GM18507 (cell line): ENCODE data around the gene NEURL2.
"Not testable (repeated sequence)": the region's sequence is repeated elsewhere in the genome, so short reads cannot be mapped to it uniquely, and the experiment has no call there.

ENCODE experiments used
- DNase-seq: peaks from one replicate; pipeline ENCODE4 v3.0.0; 2011; ENCODE audit warnings: low read depth; ENCODE audit not compliant: insufficient read length; ENCODE audit errors: extremely low spot score
- FAIRE-seq: peaks from 2 replicates; lab custom pipeline; 2011; peaks lifted over from hg19 to GRCh38; lab: Jason Lieb, UNC

The NEURL2 gene

DNA sequence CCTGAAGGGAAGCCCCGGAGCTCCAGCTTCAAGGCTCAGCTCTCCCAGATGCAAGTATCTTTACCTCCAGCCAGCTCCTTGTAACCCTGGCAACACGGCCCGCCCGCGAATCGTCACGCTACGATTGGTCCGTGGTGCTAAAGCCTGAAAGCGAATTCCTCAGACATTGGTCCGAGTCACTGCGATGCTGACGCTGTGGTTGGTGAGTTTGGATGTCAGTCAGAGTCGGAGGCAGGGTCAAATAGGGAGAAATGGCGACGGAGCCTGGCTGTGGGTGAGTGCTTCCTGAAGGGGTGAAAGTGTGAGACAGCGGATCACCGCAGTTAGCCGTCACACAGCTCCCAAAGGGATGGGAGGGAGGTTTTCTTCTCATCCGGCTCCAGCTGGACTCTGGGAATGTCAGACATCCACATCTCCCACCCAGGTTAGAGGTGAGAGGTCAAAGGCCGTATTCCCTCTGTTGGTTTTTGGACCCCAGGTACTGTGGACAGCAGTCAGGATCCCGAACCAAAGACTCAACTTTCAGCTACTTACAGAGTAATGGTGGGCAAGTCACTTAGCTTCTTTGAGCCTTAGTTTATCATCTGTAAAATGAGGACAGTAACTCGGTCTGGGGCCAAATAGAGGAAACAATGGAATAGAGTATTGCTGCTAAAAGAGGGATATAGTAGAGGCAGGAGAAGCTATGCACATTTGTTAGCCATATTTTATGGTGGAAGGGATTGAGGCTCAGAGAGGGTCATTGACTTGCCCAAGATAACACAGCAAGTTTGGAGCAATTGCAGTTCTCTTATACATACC, 9.8 kb downstream of the NEURL2 start, which contains the start of gene ZSWIM1:
ZSWIM1 (plus strand) TSS at position 240 of the 801 bp plus-strand sequence. CDS start 1,366 bp downstream, outside the sequence.
- FAIRE-seq = peak; percentile 98
- peak; percentile 93 for DNase-seq

DNA sequence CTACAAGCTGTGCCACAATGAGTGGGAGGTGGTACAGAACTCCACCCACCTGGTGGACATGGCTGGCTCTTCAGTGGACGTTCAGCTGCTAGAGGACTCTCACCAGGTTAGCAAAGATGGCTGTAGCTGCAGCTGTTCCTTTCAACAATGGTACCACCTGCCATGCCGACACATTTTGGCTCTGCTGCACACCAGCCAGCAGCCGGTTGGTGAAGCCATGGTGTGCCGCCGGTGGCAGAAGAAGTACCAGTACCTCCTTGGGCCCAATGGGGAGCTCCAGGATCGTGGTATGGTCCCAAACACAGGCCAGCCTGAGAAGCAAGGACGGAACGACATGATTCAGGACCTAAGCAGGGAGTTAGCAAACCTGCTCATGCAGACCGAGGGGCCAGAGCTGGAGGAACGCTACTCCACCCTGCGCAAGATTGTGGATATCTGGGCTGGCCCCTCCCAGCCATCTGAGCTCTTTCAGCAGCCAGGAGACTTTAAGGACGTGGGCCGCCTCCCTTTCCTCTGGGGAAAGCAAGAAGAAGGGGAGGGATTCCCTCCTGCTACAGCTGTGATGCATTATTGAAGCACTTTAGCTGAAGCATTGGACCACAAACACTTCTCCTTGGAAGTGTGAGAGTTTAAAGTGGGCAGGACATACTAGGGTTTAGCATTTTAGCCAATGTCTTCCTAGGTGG, 12.8 kb downstream of the NEURL2 start:
- DNase-seq (no peak), FAIRE-seq (no peak)

GRCh38 chr20:45874576-45874975, 16.4 kb downstream of the NEURL2 start:
- no peak for FAIRE-seq
- no peak for DNase-seq

DNA sequence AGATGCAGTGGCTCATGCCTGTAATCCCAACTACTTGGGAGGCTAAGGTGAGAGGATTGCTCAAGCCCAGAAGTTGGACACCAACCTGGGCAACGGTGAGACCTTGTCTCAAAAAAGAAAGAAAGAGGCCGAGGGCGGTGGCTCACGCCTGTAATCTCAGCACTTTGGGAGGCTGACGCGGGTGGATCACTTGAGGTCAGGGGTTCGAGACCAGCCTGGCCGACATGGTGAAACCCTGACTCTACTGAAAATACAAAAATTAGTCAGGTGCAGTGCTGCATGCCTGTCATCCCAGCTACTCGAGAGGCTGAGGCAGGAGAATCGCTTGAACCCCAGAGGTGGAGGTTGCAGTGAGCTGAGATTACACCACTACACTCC, 16.9 kb downstream of the NEURL2 start:
- FAIRE-seq, DNase-seq: not testable (repeated sequence)

GRCh38 chr20:45873409-45874103, 17.5 kb downstream of the NEURL2 start:
- FAIRE-seq (no peak), DNase-seq (no peak)

DNA sequence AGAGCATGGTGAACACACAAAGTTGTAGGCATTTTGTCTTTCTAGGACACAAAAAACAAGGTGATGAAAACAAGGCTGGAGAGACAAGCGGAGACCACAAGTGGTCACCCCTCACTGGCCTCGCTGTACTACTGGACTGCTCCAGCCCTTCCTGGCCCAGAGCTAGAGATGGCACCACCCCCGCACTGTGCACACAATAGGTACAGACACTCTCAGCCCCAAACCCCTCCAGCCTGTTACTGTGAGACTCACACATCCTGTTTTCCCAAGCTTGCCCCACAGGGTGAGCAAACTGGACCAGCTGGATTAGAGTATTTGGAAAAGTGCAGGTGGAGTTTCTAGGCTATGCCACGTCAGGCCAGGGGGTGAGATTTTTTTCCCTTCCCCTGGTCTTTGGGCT, 18.4 kb downstream of the NEURL2 start:
- DNase-seq (no peak), FAIRE-seq (no peak)

DNA sequence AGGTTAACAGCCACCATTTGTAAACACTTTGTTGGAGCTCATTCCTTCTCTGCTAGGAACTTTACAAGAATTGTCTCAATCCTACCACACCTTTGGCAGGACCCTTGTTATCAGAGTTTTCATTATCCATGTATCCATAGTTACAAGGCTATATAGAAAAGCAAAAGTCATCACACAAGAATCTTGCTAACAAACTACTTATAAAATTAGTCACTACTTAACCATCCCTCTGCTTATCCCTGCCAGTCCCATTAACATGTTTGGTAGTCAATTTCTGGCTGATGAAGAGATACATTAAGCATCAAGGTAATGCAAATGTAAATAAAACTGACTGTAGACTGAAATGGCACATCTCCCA, 23.2 kb downstream of the NEURL2 start:
- FAIRE-seq (no peak), DNase-seq (no peak)

- no peak for FAIRE-seq
- DNase-seq = no peak
Observed at GRCh38 chr20:45867136-45867818, 23.7 kb downstream of the NEURL2 start.

DNA sequence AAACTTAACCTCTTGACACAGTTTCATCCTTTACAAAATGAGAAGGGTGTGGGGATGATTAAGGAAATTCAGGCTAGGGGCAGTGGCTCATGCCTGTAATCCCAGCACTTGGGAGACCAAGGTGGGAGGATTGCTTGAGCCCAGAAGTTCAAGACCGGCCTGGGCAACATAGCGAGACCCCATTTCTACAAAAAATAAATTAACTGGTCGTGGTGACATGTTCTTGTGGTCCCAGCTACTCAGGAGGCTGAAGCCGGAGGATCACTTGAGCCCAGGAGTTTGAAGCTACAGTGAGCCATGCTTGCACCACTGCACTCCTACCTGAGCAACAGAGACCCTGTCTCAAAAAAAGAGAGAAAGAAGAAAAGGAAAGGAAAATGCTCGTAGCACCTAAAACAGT, 24.6 kb downstream of the NEURL2 start:
- FAIRE-seq = no peak
- no peak for DNase-seq

DNA sequence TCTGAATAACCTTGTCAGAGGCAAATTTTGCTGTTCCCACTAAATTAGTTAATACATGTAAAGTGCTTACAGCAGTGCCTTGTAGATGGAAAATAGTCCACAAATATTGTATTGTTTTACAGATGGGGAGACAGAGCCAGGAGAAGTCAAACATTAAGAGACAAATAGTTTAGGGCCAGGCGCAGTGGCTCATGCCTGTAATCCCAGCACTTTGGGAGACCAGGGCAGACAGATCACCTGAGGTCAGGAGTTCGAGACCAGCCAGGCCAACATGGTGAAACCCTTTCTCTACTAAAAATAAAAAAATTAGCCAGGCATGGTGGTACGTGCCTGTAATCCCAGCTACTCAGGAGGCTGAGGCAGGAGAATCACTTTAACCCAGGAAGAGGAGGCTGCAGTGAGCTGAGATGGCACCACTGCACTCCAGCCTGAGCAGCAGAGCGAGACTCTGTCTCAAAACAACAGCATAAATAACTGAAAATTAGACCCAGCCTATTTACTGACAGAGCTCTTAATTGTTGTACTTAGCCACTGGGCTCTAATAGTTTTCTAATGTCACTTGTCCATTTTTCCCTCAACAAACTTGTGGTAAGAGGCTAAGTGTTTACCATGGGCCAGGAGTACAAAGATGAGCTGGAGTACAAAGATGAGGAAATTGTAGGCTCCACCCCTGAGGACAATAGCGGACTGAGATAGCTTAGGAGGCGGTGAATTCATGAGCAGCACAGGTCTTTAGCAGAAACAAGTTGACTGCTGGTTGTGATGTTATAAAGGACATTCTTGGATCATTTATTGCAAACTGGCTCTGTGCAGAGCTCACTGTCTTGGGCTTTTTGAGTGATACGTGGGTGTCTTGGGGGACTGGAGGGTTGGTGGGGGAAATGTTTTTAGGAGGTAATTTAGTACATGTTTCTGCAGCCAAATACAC, 27.2 kb downstream of the NEURL2 start:
- DNase-seq = no peak
- no peak for FAIRE-seq

- DNase-seq = no peak
- FAIRE-seq = no peak
Observed at GRCh38 chr20:45861221-45862075, 29.6 kb downstream of the NEURL2 start.

- FAIRE-seq (no peak), DNase-seq (no peak)
Observed at GRCh38 chr20:45860560-45861220, 30.3 kb downstream of the NEURL2 start.

GRCh38 chr20:45859916-45860315, 31.1 kb downstream of the NEURL2 start:
- FAIRE-seq (no peak), DNase-seq (no peak)

DNA sequence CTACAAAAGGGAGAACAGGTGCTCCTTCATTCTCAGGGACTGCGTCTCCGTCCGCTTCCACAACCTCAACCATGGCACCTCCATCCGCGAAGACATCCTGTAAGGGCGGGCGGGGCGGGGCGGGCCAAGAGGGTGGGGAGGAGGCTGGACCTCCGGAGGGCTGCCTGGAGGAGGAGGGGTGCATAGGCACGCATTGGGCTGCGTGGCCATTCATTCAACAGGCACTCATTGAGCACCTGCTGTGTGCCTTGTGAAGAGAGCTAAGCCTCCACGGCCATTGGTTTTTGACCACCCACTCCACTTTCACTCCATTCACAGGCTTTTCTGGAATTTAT, 33.2 kb downstream of the NEURL2 start:
- DNase-seq (peak; percentile 56), FAIRE-seq (no peak)

DNA sequence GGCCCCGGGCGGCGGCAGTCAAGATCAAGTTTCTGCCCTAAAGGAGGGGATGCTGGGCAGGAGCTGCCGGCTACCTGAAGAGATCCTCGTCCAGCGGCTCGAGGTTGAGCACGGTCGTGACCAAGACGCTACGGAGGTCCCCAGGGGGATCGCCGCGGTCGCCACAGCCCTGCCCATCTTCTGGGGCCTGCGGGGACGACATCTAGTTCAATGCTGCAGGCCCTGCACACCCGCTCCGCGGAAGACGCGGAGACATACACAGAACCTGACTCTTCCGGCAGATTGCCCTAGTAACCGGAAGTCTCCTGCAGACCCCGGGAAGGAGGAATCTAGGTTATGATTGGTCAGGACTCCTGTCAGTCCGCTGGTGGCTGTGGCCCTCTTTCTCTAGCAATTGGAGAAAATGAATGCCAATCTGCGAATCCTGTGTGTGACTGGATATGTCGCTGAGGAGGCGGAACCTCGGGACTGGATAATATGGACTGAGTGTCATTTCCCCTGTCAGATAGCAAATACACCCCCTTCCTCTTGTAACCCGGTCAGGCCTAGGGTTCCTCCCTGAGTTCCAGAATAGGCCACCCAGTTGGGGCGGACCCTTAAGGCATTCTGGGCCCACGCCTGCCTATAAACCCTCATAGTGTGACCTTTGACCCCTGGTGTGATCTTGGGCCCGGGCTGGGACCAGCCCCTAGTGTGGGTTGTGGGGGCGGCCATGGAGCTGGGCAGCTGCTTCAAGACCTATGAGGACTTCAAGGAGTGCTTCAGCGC, 33.7 kb downstream of the NEURL2 start, which contains the start of the genes ACOT8 and ZSWIM3:
ACOT8 (minus strand) TSS at position 279 of the 768 bp plus-strand sequence; CDS start at position 202, 77 bp downstream.
ZSWIM3 (plus strand) TSS at position 501 of the 768 bp plus-strand sequence; CDS start at position 713, 212 bp downstream.
- FAIRE-seq = peak; percentile 96
- DNase-seq = peak; percentile 97

DNA sequence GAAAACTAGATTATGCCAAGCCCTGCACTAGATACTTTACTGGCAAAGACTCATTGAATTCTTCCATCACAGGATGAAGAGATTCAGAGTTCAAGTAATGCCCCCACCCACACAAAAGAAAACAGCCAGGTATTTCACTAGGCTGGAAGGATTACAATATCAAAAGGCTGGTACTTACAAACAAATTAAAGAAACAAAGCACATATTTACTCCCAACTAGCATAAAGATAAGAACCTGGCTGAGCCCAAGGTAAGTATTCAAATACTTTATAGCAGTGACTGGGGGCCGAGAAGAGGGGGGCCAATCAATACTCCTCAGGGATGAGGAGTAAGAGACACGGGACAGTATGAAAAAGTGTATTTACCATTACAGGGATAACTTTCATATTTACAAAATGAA, 37.5 kb downstream of the NEURL2 start:
- no peak for DNase-seq
- FAIRE-seq = no peak

DNA sequence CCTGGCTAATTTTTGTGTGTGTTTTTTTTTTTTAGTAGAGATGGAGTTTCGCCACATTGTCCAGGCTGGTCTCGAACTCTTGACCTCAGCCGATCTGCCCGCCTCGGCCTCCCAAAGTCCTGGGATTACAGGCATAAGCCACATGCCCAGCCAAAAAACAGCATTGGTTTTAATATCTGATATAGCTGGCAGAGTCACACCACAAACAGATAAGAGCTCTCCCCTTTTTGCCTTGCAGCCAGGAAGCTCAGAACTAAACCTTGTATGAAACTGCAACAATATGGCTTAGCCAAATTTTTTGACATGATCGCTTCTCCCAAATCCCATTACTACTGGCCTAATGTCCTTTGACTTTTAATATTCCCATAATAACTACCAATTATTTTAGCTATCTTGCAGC, 38.7 kb downstream of the NEURL2 start:
- DNase-seq (no peak), FAIRE-seq (no peak)
